ENCODE data around the gene SRRM3.
"Not testable (repeated sequence)": the region's sequence is repeated elsewhere in the genome, so short reads cannot be mapped to it uniquely, and the experiment has no call there.

The SRRM3 gene

DNA sequence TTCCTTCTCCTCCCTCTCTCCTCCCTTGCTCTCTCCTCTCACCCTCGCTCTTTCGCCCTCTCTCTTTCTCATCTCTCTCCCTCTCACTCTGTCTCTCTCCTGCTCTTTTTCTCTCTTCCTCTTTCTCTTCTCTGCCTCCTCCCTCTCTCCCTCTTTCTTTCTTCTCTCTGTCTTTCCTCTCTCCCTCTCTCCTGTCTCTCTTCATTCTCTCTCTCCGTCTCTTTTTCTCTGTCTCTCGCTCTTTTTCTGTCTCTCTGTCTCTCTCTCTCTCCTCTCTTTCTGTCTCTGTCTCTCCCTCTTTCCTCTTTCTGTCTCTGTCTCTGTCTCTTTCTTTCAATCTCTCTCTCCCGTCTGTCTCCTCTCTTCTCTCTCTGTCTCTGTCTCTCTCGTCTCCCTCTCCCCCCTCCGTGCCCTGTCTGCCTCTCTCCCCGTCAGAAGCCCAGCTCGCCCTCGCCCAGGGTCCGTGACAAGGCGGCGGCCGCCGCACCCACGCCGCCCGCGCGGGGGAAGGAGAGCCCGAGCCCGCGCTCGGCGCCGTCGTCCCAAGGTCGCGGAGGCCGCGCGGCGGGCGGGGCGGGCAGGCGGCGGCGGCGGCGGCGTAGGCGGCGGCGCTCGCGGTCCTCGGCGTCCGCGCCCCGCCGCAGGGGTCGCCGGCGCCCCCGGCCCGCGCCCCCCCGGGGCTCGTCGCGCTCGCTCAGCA lies 79.5 kb downstream of the SRRM3 start:
- Histone ChIP-seq H3K9me3 (ENCODE audit: control insufficient read depth, low read length) (no peaks in the 10 kb centered on the region), H3K4me1 (ENCODE audit: control insufficient read depth, insufficient read depth, low read length, poor library complexity, severe bottlenecking) (peaks cover 3% of the 10 kb centered on the region), H3K4me3 (ENCODE audit: extremely low read depth, insufficient read depth, low read length, poor library complexity, severe bottlenecking) (peak overlapping the region; percentile 43), H3K36me3 (ENCODE audit: control insufficient read depth, insufficient read depth, low read length) (no peaks in the 10 kb centered on the region), H3K27ac (ENCODE audit: low read depth, low read length, severe bottlenecking) (no peak overlapping the region)
- 2% methylated on average over 21 to 44 of the region's 63 CpGs for WGBS, 2 experiments (ENCODE audit: insufficient coverage in 2 of 2)

DNA sequence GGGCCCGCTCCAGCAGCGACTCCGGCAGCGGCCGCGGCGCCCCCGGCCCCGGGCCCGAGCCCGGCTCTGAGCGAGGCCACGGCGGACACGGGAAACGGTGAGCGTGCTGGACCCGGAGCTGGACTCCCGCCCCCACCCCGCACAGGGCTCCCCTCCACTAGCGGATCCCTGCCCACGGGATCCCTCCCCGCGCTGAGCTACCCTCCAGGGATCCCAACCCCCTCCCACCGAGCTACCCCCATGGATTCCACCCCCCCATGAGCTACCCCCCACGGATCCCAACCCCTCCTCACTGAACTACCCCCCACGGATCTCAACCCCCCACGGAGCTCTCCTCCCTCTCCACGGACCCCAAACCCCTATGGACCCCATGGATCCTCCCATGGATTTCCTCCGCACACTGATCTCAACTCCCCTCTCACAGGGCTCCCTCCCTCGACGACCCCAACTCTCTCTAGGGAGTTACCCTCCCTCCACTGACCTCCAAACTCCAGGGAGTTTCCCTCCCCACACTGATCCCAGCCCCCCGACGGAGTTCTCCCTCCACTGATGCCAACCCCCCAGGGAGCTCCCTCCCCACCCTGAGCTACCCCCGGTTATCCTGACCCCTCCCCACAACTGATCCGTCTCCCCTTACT lies 80.1 kb downstream of the SRRM3 start:
- Histone ChIP-seq H3K4me1 (ENCODE audit: control insufficient read depth, insufficient read depth, low read length, poor library complexity, severe bottlenecking) (peaks cover 3% of the 10 kb centered on the region), H3K4me3 (ENCODE audit: extremely low read depth, insufficient read depth, low read length, poor library complexity, severe bottlenecking) (peak overlapping the region; percentile 43), H3K27ac (ENCODE audit: low read depth, low read length, severe bottlenecking) (no peak overlapping the region), H3K9me3 (ENCODE audit: control insufficient read depth, low read length) (no peaks in the 10 kb centered on the region), H3K36me3 (ENCODE audit: control insufficient read depth, insufficient read depth, low read length) (no peaks in the 10 kb centered on the region)
- 1% methylated on average over 16 to 30 of the region's 36 CpGs for WGBS, 2 experiments (ENCODE audit: insufficient coverage in 2 of 2)

DNA sequence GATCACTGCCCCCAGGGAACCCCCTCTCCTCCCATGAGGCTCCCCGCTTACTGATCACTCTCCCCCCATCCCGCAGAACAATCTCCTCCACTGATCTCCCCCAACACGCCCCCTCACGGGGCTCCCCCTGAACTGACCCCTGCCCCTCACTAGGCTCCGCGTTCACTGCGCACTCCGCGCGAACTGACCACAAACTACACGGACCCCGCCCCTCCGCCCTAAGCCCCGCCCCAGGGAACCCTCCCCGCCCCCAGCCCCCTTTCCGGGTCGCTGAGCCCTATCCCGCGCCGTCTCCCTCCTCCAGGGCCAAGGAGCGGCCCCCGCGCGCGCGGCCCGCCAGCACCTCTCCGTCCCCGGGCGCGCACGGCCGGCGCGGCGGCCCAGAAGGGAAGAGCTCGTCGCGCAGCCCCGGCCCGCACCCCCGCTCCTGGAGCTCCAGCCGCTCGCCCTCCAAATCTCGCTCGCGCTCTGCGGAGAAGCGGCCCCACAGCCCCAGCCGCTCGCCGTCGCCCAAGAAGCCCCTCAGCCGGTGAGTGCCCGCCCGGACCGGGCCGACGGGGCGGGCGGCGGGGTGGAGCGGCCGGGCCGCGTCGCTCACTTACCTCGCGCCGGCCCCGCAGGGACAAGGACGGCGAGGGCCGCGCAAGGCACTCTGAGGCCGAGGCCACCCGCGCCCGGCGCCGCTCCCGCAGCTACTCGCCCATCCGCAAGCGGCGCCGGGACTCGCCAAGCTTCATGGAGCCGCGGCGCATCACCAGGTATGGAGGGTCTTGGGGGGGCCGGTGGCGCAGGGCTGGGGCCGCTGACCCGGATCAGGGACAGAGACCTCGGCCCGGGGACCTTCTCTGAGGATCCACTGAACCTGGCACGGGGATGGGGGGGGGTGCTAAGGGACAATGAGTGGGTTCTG lies 80.9 kb downstream of the SRRM3 start:
- no peaks in the 10 kb centered on the region for H3K36me3 ChIP-seq (ENCODE audit: control insufficient read depth, insufficient read depth, low read length)
- WGBS, 2 experiments (ENCODE audit: insufficient coverage in 2 of 2) = 1% methylated on average over 52 to 71 of the region's 98 CpGs
- H3K9me3 ChIP-seq (ENCODE audit: control insufficient read depth, low read length) = no peaks in the 10 kb centered on the region
- no peak overlapping the region for H3K27ac ChIP-seq (ENCODE audit: low read depth, low read length, severe bottlenecking)
- peaks cover 7% of the 10 kb centered on the region for H3K4me1 ChIP-seq (ENCODE audit: control insufficient read depth, insufficient read depth, low read length, poor library complexity, severe bottlenecking)
- H3K4me3 ChIP-seq (ENCODE audit: extremely low read depth, insufficient read depth, low read length, poor library complexity, severe bottlenecking) = peak overlapping the region; percentile 43

DNA sequence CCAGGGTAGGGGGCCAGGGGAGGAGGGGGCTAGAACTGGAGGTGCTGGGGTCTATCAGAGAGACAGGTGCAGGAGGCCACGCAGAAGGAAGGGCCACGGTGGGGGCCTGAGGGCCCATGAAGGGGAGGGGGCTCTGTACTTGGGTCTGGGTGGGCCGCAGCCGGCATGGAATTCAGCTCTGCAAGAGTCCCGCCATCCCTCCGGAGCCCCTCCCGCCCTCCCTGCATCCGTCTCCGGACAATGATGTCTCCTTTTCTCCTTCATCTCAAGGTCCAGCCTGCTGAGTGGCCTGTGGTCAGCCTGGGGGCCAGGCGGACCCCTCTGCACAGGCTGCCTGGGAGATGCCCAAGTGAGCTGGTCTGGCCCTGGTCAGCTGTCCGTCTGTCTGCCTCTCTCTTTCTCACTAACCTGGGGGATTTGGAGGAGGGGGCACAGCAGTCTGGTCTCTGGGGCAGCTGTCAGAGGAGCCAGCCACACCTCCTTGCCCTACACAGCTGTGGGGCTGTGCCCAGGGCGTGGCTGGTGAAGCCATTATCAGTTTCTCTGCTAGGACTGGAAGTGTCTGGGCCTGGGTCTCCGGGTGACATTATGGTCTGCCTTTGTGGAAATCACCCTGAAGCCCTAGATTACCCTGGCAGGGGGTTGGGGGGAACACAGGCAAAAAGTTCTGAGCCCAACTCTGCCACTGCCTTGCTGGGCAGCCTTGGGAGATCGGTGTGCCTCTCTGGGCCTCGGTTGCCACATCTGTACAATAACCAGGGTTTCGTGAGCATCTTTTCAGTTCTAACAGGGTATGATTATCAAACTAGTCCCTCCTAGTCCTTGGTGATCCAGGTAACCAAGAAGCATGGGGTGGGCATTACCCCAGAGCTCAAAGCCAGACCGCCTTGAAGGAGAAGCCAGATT lies 81.8 kb downstream of the SRRM3 start:
- no peaks in the 10 kb centered on the region for H3K9me3 ChIP-seq (ENCODE audit: control insufficient read depth, low read length)
- 57 to 60% methylated on average over 9 to 10 of the region's 17 CpGs for WGBS, 2 experiments (ENCODE audit: insufficient coverage in 2 of 2)
- peak overlapping the region; percentile 43 for H3K4me3 ChIP-seq (ENCODE audit: extremely low read depth, insufficient read depth, low read length, poor library complexity, severe bottlenecking)
- H3K36me3 ChIP-seq (ENCODE audit: control insufficient read depth, insufficient read depth, low read length) = no peaks in the 10 kb centered on the region
- H3K4me1 ChIP-seq (ENCODE audit: control insufficient read depth, insufficient read depth, low read length, poor library complexity, severe bottlenecking) = peaks cover 7% of the 10 kb centered on the region
- no peak overlapping the region for H3K27ac ChIP-seq (ENCODE audit: low read depth, low read length, severe bottlenecking)

DNA sequence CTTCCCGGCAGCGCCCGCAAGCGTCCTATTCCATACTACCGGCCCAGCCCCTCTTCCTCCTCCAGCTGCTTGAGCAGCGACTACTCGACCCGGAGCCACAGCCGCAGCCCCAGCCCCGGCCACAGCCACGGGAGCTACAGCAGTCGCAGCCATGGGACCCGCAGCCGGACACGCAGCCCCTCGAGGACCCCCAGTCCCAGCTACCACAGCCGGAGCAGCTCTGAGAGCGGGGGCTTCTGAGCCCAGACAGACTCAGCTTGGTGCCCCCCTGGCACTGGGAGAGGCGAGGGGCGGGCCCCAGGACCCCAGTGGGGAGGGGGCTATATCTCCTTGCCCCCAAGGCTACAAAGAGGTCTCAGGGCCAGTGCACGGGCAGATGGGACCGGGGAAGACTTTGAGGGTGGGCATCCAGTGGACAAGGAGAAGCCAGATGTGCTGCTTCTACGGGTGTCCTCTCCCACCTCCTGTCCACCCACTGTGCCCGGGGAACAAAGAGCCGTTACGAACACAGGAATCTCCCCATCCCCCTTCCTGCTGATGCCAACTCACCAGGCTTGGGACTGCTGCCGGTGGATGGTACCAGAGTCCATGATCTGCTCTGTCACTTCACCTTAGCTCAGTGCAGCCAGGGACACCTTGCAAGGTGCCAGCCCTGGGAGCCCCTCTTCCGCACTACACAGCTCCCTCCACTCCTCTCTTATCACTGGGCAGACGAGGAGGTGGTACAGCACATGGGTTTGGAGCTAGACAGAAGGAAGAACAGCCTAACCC lies 84.1 kb downstream of the SRRM3 start:
- WGBS, 2 experiments (ENCODE audit: insufficient coverage in 2 of 2) = 93 to 96% methylated on average over 23 to 26 of the region's 29 CpGs
- peaks cover 12% of the 10 kb centered on the region for H3K4me1 ChIP-seq (ENCODE audit: control insufficient read depth, insufficient read depth, low read length, poor library complexity, severe bottlenecking)
- H3K4me3 ChIP-seq (ENCODE audit: extremely low read depth, insufficient read depth, low read length, poor library complexity, severe bottlenecking) = no peak overlapping the region
- H3K27ac ChIP-seq (ENCODE audit: low read depth, low read length, severe bottlenecking) = no peak overlapping the region
- H3K9me3 ChIP-seq (ENCODE audit: control insufficient read depth, low read length) = no peaks in the 10 kb centered on the region
- no peaks in the 10 kb centered on the region for H3K36me3 ChIP-seq (ENCODE audit: control insufficient read depth, insufficient read depth, low read length)

DNA sequence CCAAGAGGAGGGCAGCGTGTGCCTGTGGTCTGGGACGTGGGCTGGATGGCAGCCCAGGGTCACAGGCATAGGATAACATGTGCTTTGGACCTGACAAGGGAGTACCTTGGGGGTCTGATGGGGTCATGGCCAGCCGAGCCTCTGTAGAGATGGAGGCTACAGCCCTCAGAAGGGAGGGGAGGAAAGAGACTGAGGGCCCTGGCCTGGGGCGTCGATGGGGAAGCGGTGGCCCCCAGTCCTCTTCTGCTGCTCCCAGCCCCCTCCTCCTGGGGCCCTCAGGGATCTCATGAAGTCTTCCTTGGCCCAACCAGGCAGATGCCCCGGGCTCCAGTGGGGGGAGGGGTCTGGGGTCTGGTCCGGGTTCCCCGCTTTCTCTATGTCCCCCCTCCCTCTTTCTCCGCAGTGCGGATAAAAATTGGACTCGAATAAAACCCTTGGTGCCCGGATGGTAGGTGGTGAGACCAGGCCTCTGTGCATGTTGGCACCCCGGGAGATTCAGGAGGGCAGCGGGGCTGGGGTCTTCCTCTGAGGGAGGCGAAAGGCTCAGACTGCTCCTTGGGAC lies 85.2 kb downstream of the SRRM3 start:
- H3K36me3 ChIP-seq (ENCODE audit: control insufficient read depth, insufficient read depth, low read length) = no peaks in the 10 kb centered on the region
- H3K4me3 ChIP-seq (ENCODE audit: extremely low read depth, insufficient read depth, low read length, poor library complexity, severe bottlenecking) = no peak overlapping the region
- no peak overlapping the region for H3K27ac ChIP-seq (ENCODE audit: low read depth, low read length, severe bottlenecking)
- 91 to 92% methylated on average over 7 to 9 of the region's 16 CpGs for WGBS, 2 experiments (ENCODE audit: insufficient coverage in 2 of 2)
- H3K4me1 ChIP-seq (ENCODE audit: control insufficient read depth, insufficient read depth, low read length, poor library complexity, severe bottlenecking) = peaks cover 17% of the 10 kb centered on the region
- H3K9me3 ChIP-seq (ENCODE audit: control insufficient read depth, low read length) = no peaks in the 10 kb centered on the region

DNA sequence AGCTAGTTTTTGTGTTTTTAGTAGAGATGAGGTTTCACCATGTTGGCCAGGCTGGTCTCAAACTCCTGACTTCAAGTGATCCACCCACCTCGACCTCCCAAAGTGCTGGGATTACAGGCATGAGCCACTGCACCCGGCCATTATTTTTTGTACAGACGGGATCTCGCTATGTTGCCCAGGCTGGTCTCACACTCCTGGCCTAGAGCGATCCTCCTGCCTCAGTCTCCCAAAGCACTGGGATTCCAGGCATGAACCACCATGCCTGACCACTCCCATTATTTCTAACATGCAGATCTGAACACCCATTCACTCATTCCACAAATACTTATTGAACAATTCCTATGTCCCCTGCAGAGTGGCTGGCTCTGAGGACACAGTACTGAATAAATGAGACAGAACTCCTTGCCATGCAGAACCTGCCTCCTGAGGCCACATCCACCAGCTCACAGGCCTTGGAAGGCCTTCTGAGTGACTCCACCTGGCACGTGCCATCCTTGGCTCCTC lies 89.2 kb downstream of the SRRM3 start:
- peak overlapping the region; percentile 92 for H3K27ac ChIP-seq (ENCODE audit: low read depth, low read length, severe bottlenecking)
- peaks cover 38% of the 10 kb centered on the region for H3K4me1 ChIP-seq (ENCODE audit: control insufficient read depth, insufficient read depth, low read length, poor library complexity, severe bottlenecking)
- 92 to 94% methylated on average over 6 of the region's 6 CpGs for WGBS, 2 experiments (ENCODE audit: insufficient coverage in 2 of 2)
- not testable (repeated sequence) for H3K9me3 ChIP-seq (ENCODE audit: control insufficient read depth, low read length); H3K36me3 ChIP-seq (ENCODE audit: control insufficient read depth, insufficient read depth, low read length); H3K4me3 ChIP-seq (ENCODE audit: extremely low read depth, insufficient read depth, low read length, poor library complexity, severe bottlenecking)

DNA sequence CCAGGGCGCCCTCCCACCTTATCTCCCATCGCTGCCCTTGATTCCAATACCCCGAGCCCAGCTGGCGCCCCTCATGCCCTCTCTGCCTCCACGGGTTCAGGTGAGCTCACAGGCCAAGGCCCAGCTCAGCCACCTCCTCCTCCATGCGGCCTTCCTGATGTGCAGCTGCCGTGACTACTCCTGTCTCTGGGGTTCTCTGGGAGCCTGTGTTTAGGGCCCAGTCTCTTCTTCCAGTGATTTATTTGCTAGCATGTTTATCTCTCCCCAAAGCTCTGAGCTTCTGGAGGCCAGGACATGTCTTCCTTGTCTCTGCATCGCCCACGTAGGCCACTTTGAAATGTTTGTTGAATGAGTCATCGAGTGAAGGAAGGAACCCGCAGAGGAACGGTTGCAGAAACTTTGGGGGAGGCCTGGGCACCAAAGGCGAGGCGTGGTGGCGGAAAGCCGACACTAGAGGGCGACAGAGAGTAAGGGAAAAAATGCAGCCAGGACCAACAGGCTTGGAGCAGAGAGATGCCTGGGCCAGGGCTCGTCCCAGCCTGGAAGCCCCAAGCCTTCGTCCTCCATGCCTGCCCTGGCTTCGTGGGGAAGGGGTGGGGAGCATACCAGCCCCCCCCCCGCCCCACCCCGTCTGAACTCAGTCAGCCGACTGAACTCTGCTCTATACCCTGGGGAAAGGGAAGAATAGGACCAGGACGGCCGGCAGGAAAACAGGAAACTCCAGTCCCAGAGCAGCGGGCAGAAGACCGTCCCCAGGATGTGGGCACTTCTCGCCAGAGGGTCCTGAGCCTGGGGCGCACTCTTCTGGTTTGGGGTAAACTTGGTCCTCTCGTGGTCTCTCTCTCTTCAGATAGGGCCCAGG lies 89.9 kb downstream of the SRRM3 start:
- no peaks in the 10 kb centered on the region for H3K9me3 ChIP-seq (ENCODE audit: control insufficient read depth, low read length)
- H3K4me1 ChIP-seq (ENCODE audit: control insufficient read depth, insufficient read depth, low read length, poor library complexity, severe bottlenecking) = peaks cover 38% of the 10 kb centered on the region
- H3K36me3 ChIP-seq (ENCODE audit: control insufficient read depth, insufficient read depth, low read length) = no peaks in the 10 kb centered on the region
- peak overlapping the region; percentile 92 for H3K27ac ChIP-seq (ENCODE audit: low read depth, low read length, severe bottlenecking)
- no peak overlapping the region for H3K4me3 ChIP-seq (ENCODE audit: extremely low read depth, insufficient read depth, low read length, poor library complexity, severe bottlenecking)
- WGBS, 2 experiments (ENCODE audit: insufficient coverage in 2 of 2) = 35 to 38% methylated on average over 23 to 26 of the region's 30 CpGs

DNA sequence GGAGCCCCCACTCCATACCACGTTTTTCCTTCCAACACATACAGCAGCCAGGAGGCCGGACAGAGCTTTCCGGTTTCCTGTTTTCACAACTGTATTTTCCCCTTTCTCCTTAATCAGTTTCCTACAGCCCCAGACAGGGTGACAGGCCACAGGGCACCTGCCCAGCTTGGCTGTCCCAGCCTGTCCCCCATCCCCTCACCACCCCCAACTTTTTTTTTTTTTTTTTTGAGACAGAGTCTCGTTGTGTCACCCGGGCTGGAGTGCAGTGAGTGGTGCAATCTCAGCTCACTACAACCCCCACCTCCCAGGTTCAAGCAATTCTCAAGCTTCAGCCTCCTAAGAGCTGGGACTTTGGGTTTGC lies 90.5 kb downstream of the SRRM3 start:
- 65 to 72% methylated on average over 3 to 4 of the region's 5 CpGs for WGBS, 2 experiments (ENCODE audit: insufficient coverage in 2 of 2)
- Histone ChIP-seq H3K4me3 (ENCODE audit: extremely low read depth, insufficient read depth, low read length, poor library complexity, severe bottlenecking) (no peak overlapping the region), H3K36me3 (ENCODE audit: control insufficient read depth, insufficient read depth, low read length) (no peaks in the 10 kb centered on the region), H3K4me1 (ENCODE audit: control insufficient read depth, insufficient read depth, low read length, poor library complexity, severe bottlenecking) (peaks cover 37% of the 10 kb centered on the region), H3K9me3 (ENCODE audit: control insufficient read depth, low read length) (no peaks in the 10 kb centered on the region), H3K27ac (ENCODE audit: low read depth, low read length, severe bottlenecking) (peak overlapping the region; percentile 92)

Measured in mesodermal cell (in vitro differentiated cells).